Activated CD4-positive, alpha-beta T cell treated with anti-CD3 and anti-CD28 coated beads for 24 hours (primary cell): Measurements from ENCODE around the gene JPH3.
"Not testable (repeated sequence)": the region's sequence is repeated elsewhere in the genome, so short reads cannot be mapped to it uniquely, and the experiment has no call there.

Experiments
- DNase-seq, 2 donors: peaks; one replicate each; pipeline ENCODE4 v3.0.0-alpha.2; 2020; ENCODE audit warnings: low read depth in 2 of 2

JPH3 gene

GRCh38 chr16:87681051-87681602 lies 78.8 kb downstream of the JPH3 start:
- not testable (repeated sequence) for DNase-seq

- no peak for DNase-seq
Observed at GRCh38 chr16:87681981-87682570, 79.8 kb downstream of the JPH3 start.

GRCh38 chr16:87682852-87683399 lies 80.6 kb downstream of the JPH3 start:
- no peak for DNase-seq

- no peak for DNase-seq
Observed at GRCh38 chr16:87684106-87684677, 81.9 kb downstream of the JPH3 start.

DNA sequence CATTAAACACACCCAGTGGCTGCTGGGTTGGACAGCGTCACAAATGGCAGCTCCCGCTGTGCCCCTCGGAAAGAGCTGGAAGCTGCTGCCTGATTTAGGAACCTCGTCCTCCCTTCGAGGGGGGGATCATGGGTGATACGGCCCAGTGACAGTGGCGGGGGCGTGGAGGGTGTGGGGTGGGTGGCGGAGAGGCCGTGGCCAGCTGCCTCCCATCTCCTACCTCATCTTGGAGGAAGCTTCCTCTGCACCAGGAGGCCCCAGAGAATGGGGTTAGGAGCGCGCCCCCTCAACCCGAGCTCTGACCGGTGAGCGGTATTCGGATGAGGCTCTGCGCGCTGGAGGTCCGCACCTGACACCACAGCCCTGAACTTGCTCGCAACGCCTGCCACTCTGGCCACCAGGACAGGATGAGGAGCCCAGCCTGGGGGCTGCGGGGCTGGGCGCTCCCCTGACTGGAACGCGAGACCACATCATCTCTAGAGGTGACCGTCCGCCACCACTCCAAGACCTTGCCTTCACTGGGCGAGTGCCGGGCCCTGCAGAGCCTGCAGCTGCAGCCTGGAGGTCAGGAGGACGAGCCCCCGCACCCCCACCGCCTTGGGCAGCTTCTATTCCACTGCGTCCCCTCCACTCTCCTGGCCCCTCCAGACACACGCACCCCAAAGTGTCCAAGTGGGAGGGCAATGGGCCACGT lies 82.5 kb downstream of the JPH3 start:
- DNase-seq = no peak

DNA sequence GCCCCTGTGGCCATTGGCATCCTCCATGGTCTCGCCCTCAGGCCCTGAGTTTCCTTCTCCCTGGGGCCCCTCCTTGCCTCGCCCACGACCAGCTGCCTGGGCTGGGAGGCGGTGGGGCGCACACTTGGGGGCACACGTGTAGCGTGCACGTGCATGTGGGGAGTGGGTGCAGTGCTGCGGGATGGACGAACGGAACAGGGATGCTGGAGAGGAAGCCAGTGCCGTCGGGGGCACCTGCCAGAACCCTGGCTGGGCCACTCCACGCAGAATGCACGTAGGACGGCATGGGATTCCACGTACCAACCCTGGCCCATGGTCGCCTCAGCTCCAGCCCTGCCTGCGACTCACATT lies 83.1 kb downstream of the JPH3 start:
- DNase-seq = no peak

GRCh38 chr16:87685766-87686165 lies 83.5 kb downstream of the JPH3 start:
- DNase-seq = no peak

DNA sequence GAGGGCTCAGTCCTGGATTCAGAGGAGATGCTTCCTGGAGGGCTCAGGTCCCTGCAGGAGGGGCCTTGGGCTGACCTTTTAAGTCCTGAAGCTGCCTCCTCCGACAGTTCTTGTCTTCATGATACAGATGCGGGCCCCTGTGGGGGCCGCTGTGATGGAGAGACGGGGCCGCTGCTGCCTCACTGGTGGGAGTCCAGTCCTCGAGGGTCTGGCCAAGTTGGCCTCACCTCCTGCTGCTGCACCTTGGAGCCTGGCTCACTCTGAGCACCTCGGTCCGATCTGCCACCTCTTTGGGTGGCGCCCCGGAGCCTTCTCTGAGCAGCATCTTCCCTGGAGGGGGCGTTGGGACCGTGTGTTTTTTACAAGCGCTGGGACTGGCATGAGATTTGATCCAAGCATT lies 84.4 kb downstream of the JPH3 start:
- DNase-seq = no peak

DNA sequence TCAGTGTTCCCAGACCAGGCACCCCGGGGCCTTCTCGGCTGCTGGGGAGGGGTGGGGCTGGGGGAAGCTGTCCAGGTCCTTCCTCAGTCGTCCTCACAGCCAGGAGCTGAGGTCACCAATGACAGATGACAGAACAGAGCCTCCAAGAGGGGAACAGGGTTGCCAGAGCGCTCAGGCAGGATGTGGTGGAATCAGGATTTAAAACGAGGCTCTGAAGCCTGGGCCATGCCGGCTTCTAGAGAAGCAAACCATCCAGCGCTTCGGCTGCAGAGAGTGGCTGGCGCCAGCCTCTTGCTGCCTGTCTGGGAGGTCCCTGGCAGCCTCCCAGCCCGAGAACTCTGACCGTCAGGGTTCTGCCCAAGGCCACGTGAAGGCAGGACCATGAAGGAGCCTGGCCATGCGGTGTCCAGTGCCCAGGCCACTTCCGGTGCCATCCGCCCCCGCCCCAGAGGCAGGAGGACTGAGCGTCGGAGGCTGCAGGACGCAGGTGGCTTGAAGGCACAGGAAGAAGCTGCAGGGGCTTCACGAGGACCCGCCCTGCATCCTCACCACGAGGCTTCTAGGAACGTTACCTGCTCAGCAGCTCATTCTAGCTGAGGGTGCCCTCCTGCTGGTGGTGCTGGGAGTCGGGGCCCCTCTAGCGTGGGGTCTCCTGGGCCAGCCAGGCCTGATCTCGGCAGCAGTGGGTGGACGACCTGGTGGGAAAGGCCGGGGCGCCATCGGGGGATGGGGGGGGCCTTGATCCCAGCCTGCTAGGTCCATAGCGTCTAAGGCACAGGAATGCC lies 85.0 kb downstream of the JPH3 start:
- DNase-seq = no peak

GRCh38 chr16:87687998-87688529 lies 85.8 kb downstream of the JPH3 start:
- no peak for DNase-seq

DNA sequence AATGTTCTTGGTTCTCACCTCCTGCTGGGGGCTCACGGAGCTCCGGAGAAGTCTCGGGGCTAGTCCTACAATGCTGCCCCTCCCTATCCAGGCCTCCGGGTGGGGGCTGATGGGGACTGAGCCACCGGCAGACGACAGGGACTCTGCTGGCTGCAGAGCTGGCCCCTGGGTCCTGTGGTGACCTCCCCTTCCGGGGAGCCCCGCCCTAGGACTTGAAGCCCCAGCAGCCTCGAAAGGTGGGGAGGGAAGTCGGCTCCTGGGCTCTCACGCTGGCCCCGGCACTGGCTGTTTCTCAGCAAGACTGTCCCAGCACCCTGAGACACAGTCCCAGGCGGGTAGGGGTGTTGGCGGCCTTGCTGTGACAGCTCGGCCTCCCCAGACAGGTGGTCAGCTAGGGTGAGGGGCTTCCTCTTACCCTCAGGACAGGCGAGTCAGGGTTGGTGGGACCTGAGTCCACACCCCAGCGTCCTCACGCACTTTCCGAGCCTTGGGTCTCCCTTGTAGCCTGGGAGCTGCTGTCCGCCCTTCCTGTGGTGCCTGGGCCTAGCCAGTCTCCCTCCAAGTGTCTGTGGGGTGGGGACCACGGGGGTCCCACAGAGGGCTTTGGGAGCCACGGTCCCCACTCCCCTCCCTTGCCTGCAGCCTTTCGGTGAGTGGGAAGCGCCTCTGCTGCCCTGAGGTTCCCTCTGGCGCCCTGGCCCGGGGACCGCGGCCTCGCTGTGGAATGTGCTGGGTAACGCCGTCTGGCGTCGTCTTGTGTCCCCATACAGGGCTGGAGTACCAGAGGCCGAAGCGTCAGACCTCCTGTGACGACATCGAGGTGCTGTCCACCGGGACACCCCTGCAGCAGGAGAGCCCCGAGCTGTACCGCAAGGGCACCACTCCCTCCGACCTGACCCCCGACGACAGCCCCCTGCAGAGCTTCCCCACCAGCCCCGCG lies 86.8 kb downstream of the JPH3 start:
- no peak for DNase-seq

GRCh38 chr16:87689956-87690465 lies 87.7 kb downstream of the JPH3 start:
- no peak for DNase-seq

- no peak for DNase-seq
Observed at GRCh38 chr16:87690911-87691685, 88.8 kb downstream of the JPH3 start.

DNA sequence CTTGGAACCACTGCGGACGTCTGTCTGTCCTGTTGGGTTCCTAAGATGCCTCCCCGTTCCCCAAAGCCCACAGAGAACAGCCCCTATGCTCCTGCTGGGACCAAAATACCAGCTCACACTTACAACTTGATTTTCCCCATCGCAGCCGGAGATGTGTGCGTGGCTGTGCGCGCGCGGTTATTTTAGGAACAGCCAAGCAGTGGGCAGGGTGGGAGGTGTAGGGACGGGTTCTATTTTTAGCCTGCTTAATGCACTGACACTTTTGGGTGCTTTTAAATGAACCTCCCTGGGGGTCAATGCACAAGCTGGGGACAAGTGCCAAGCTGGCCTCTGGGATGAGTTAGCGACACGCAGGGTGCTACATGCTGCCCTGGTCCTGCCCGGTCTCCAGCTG lies 89.4 kb downstream of the JPH3 start:
- no peak for DNase-seq

GRCh38 chr16:87692176-87692575 lies 89.9 kb downstream of the JPH3 start:
- no peak for DNase-seq

DNA sequence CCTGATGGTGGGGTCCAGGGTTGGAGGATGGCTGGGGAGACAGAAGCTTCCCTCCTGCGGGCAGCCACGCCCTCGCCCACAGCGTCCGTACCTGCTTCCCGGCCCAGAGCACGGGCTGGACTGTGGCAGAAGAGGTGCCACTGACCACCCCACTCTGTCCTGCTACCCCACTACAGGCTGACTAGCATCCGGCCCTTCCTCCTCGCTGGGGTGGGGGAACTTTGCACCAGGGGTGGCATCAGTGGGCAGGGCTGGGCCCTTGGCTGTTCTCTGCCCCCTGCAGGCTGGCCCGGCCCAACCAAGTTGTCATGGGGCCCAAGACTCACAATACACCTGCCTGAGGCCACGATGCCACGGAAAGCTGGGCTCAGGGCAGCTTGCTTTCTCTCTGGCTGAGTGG lies 90.4 kb downstream of the JPH3 start:
- DNase-seq = no peak

DNA sequence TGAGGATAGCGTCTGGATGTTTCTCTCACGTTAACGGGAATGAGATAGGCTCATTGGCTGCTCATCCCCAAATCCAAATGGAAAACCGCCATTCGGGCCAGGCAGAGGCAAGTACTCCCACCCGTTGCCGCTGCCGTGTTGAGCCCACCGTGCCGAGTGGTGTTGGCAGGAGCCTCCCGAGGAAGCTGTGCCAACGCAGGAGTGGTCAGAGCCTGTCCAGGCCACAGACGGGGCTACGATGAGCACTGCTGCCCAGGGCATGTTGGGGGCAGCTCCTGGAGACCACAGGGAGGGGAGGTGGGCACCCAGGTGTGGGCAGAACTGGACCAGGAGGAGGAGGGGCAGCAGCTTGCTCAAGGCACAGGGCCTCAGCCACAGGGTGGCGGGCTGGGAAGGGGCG lies 91.5 kb downstream of the JPH3 start:
- no peak for DNase-seq

- DNase-seq = no peak
Observed at GRCh38 chr16:87694441-87695125, 92.3 kb downstream of the JPH3 start.

- DNase-seq = no peak
Observed at GRCh38 chr16:87695534-87695933, 93.2 kb downstream of the JPH3 start.
